Colonic mucosa (tissue), 4 donors: ENCODE results near the gene KANK2. TPM values are rescaled to one million over a fixed set of nuclear protein-coding genes. Genes with fewer than 3 reads are reported as not detected.
A peak's percentile ranks its signal among the peaks of the same experiment; 100 is the strongest.

Experiments
- DNase-seq: peaks from one replicate; pipeline ENCODE4 v3.0.0-alpha.2; 2020
- H3K27ac ChIP-seq: fragments of 200-600 bp; one replicate; pipeline ENCODE4 v1.8.0; 2021
- H3K27me3 ChIP-seq: fragments of 200-600 bp; one replicate; pipeline ENCODE4 v1.8.0; 2021
- H3K36me3 ChIP-seq: fragments of 200-600 bp; one replicate; pipeline ENCODE4 v1.8.0; 2021
- H3K4me1 ChIP-seq: fragments of 200-600 bp; one replicate; pipeline ENCODE4 v1.8.0; 2021; ENCODE audit warnings: mild to moderate bottlenecking
- H3K4me3 ChIP-seq: fragments of 200-600 bp; one replicate; pipeline ENCODE4 v1.8.0; 2021
- H3K9ac ChIP-seq, 2 donors: one replicate each; pipeline ENCODE4 v1.7.0; 2013; ENCODE audit warnings: control low read depth in 2 of 2, low read depth in 2 of 2, low read length in 2 of 2
- H3K9me3 ChIP-seq: fragments of 200-600 bp; one replicate; pipeline ENCODE4 v1.8.0; 2021
- intact Hi-C: fragments of 100-400 bp; cut with DNase I; formaldehyde crosslinking; loops from one replicate; pipeline ENCODE4 v1.14.1; 2022
- total RNA-seq, 2 donors: library from RNA; stranded (reverse); fragmentation: NEBNext Ultra II Directional in 1 of 2; extraction: Animal tissue kit (Norgen Biotek cat#: 25700) in 1 of 2; gene quantifications; one replicate each; pipeline ENCODE4 v1.2.1, GENCODE V29; 2021
- TF ChIP-seq, protein P1 (sequence below): fragments of 200-600 bp; IDR thresholded peaks from one replicate; pipeline ENCODE4 v1.8.0; 2022; ENCODE audit warnings: antibody characterized with exemption, mild to moderate bottlenecking
- donor health status: healthy.
- donor health status: DM: no; HTN: no; CAD: no.
- donor health status: DM: no; HTN: no; CAD: no.

Gene KANK2
- total RNA-seq, 2 donors from 2014 or later: 44.1 to 87.8 TPM

DNA sequence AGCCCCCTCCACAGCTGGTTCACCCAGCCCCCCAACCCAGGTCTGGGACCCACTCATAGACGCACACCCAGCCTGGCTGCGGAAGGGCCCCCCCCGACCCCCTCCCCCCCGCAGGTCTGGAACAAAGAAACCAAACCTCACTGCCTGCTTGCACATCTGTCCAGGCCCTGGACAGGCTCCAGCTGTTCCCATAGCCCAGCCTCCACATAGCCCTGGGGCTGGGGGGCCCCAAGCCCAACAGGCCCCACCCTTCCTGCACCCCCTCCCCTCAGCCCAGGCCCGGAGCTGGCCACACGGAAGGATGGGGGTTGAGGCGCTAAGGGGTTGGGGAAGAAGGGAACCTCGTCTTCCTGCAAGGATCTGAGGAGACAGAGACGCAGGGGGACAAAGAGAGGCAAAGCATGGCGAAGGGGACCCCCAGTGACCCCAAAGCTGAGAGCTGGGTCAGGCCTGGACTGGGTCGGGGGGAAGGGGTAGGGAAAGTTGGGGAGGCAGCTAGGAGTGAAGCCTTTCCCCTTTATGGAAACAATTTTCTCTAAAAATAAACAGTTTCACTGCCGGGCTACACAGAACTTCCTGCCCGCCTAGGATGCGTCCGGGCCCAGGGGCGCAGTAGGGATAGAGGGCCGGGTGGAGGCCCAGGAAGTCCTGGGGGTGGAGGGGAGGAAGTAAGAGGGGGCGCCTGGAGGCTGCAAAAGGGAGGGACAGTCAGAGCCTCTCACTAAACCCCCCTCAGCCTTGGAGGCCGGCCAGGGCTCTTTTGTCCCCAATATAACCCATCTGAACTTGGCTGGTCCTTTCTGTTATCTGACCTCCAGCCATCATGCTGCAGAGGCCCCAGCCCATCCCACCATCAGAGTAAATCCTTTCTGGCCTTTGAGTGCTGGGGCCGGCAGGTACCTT, 2.4 kb downstream of the KANK2 start:
- TF ChIP-seq, protein P1, sequence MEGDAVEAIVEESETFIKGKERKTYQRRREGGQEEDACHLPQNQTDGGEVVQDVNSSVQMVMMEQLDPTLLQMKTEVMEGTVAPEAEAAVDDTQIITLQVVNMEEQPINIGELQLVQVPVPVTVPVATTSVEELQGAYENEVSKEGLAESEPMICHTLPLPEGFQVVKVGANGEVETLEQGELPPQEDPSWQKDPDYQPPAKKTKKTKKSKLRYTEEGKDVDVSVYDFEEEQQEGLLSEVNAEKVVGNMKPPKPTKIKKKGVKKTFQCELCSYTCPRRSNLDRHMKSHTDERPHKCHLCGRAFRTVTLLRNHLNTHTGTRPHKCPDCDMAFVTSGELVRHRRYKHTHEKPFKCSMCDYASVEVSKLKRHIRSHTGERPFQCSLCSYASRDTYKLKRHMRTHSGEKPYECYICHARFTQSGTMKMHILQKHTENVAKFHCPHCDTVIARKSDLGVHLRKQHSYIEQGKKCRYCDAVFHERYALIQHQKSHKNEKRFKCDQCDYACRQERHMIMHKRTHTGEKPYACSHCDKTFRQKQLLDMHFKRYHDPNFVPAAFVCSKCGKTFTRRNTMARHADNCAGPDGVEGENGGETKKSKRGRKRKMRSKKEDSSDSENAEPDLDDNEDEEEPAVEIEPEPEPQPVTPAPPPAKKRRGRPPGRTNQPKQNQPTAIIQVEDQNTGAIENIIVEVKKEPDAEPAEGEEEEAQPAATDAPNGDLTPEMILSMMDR: no peak
- Histone ChIP-seq H3K27me3 (no peaks in the 10 kb centered on the region), H3K9ac (peak overlapping the region; percentile 47 to 63), H3K4me1 (no peaks in the 10 kb centered on the region), H3K27ac (peak overlapping the region; percentile 44), H3K36me3 (no peaks in the 10 kb centered on the region), H3K9me3 (no peaks in the 10 kb centered on the region), H3K4me3 (peak overlapping the region; percentile 23)
- intact Hi-C loops: no loop called here
- no peak for DNase-seq

DNA sequence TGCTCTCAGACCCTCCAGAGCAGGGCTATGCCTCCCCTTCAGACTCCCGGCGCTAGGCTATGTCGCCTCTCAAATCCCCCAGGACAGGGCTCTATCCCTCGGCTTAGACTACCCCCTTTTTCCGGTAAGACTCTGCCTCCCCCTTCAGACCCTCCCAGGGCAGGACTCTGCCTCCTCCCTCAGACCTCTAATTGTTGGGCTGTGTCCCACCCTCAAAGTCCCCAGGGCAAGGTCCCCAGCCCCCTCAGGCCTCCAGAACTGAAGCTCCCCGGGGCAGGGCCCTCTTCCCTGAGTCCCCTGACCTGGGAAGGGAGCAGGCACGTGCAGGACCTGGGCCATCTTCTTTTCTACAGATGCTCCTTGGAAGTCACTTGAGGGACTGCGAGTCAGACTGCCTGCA, 3.2 kb downstream of the KANK2 start:
- no peak for DNase-seq
- Histone ChIP-seq H3K9ac (peak overlapping the region in 1 of 2 donors; percentile 14), H3K4me1 (no peaks in the 10 kb centered on the region), H3K27ac (peak overlapping the region; percentile 44), H3K27me3 (no peaks in the 10 kb centered on the region), H3K9me3 (no peaks in the 10 kb centered on the region), H3K4me3 (peak overlapping the region; percentile 5), H3K36me3 (no peaks in the 10 kb centered on the region)
- TF ChIP-seq, protein P1: no peak
- intact Hi-C loops: no loop called here

DNA sequence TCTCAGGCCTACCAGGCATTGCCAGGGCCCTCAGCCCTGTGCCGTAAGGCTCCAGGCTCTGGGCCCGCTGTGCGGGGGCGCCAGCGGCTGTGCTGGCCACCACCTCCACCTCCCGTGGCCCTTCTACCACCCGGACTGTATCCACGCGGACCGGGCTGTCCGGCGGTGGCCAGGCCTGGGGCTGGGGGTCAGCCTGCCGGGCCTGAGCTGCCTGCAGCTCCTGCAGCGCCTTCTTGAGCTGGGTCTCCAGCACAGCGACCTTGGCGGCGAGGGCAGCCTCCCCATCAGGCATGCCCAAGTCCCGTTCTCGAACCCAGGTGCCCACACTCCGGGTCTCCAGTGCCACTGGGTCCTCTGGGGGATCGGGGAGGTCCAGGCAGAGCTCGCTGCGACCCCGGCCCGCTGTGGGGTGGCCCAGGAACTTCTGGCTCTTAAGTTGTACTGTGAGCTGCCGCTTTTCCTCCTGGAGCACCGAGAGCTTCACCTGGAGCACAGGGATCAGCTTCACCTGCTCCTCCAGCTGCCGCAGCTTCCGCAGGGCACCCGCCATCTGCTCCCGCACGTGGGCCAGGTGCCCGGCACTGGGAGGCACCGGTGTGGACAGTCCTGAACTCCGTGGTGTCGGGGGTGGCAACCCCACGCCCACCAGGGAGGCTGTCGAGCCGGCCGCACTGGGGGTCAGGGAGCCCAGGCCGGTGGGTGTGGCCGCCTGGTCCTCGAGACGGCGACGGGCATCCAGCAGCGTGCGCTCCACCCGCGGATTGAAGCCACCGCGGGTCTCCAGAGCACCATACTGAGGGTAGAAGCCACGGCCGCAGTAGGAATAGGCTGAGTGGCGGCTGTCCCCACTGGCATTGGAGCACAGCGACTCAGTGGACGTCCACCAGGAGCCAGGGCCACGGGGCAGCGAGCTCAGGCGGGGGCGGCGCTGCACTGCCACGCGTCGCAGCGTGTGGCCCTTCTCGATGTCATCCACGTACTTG, 4.1 kb downstream of the KANK2 start:
- Histone ChIP-seq H3K9ac (peak overlapping the region in 1 of 2 donors; percentile 35), H3K4me1 (no peaks in the 10 kb centered on the region), H3K27me3 (no peaks in the 10 kb centered on the region), H3K36me3 (no peaks in the 10 kb centered on the region), H3K4me3 (no peak overlapping the region), H3K27ac (no peak overlapping the region), H3K9me3 (no peaks in the 10 kb centered on the region)
- DNase-seq: no peak
- intact Hi-C loops: no loop called here
- TF ChIP-seq, protein P1: no peak

DNA sequence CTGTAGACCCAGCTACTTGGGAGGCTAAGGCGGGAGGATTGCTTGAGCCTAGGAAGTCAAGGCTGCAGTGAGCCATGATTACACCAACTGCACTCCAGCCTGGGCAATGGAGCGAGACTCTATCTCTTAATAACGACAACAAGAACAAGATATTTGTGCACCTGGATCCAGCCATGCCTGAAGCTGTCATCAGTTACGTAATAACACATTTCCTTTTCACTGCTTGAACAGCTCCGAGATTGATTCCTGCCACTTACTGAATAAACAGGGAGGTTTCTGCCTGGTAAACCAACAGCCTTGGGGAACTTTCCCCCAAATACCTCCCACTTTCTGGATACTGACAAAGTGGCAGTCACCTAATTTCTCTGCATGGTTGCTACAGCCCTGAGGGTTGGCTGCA, 5.4 kb downstream of the KANK2 start:
- Histone ChIP-seq H3K9me3 (no peaks in the 10 kb centered on the region), H3K36me3 (no peaks in the 10 kb centered on the region), H3K27ac (peak overlapping the region; percentile 11), H3K4me3 (no peak overlapping the region), H3K4me1 (no peaks in the 10 kb centered on the region), H3K9ac (no peak overlapping the region), H3K27me3 (no peaks in the 10 kb centered on the region)
- DNase-seq: no peak
- intact Hi-C loops: no loop called here
- TF ChIP-seq, protein P1: no peak

DNA sequence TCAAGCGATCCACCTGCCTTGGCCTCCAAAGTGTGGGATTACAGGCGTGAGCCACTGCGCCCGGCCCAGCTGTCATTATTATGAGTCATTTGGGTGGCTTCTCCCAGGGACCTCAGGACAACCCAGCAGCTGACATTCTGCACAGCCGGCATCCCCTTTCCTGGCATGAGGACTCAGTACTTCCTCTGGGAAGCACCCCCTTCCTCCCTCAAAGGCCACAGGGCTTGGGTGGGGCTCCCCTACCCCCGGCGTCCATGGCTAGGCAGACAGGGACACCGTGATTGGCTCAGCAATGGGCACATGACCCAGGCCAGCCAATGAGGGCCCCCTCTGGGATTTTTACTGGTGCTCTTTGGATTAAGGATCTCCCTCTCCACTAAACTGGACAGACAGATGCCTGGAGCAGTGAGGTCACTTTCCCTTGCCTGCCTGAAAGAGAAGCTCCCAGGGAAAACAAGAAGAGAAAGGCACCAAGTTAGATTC, 6.0 kb downstream of the KANK2 start:
- no peaks in the 10 kb centered on the region for H3K4me1 ChIP-seq
- no peak overlapping the region for H3K4me3 ChIP-seq
- TF ChIP-seq, protein P1: no peak
- no peaks in the 10 kb centered on the region for H3K9me3 ChIP-seq
- no peak overlapping the region for H3K9ac ChIP-seq
- peak overlapping the region; percentile 11 for H3K27ac ChIP-seq
- intact Hi-C loops: no loop called here
- no peaks in the 10 kb centered on the region for H3K27me3 ChIP-seq
- no peaks in the 10 kb centered on the region for H3K36me3 ChIP-seq
- peak; percentile 58 for DNase-seq
